Chondrocyte (in vitro differentiated cells): ENCODE data around the gene DHRS12. TPM values are rescaled to one million over a fixed set of nuclear protein-coding genes. Genes with fewer than 3 reads are reported as not detected.

Experiments used
- DNase-seq: peaks from one replicate; pipeline ENCODE4 v3.0.0; 2021; ENCODE audit warnings: mixed read lengths, low spot score
- H3K27ac Mint-ChIP-seq: one replicate; pipeline ENCODE4 v1.8.0; 2021; ENCODE audit warnings: mild to moderate bottlenecking, moderate library complexity, mixed read lengths; ENCODE audit not compliant: unreplicated experiment
- H3K27me3 Mint-ChIP-seq: 2 replicates; pipeline ENCODE4 v1.8.0; 2021; ENCODE audit warnings: low read depth, mixed read lengths
- H3K36me3 Mint-ChIP-seq: 2 replicates; pipeline ENCODE4 v1.8.0; 2021; ENCODE audit warnings: low read depth, mixed read lengths
- H3K4me1 Mint-ChIP-seq: 2 replicates; pipeline ENCODE4 v1.8.0; 2021; ENCODE audit warnings: low read depth, mild to moderate bottlenecking, mixed read lengths
- H3K4me3 Mint-ChIP-seq: one replicate; pipeline ENCODE4 v1.8.0; 2021; ENCODE audit warnings: mild to moderate bottlenecking, moderate library complexity, mixed read lengths; ENCODE audit not compliant: unreplicated experiment
- H3K9me3 Mint-ChIP-seq: 2 replicates; pipeline ENCODE4 v1.8.0; 2021; ENCODE audit warnings: low read depth, mixed read lengths
- CTCF ChIP-seq: fragments of 200-600 bp; sonication (generic); IDR thresholded peaks from 2 replicates; pipeline ENCODE4 v1.5.0; 2021; ENCODE audit warnings: antibody characterized with exemption, mild to moderate bottlenecking, moderate library complexity
- long read RNA-seq: library from polyadenylated mRNA; stranded (forward); transcript quantifications from one replicate; pipeline ENCODE4 v2.0.0, GENCODE V29; 2021
- total RNA-seq: library from RNA; stranded (reverse); gene quantifications from 3 replicates; pipeline ENCODE4 v1.2.1, GENCODE V29; 2021

DHRS12 gene, protein sequence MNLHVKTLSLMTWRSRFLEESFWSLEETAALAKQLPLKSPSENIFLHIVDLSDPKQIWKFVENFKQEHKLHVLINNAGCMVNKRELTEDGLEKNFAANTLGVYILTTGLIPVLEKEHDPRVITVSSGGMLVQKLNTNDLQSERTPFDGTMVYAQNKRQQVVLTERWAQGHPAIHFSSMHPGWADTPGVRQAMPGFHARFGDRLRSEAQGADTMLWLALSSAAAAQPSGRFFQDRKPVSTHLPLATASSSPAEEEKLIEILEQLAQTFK
- 7.6 to 10.6 TPM (median 7.9 TPM) in 3 replicates for total RNA-seq
- long read RNA-seq, partial matches to known transcripts = 5 of 17 reads
- long read RNA-seq, other reads (novel, unspliced or antisense) = 8 of 17 reads

- no peaks in the 10 kb centered on the region for H3K27me3 Mint-ChIP-seq
- H3K9me3 Mint-ChIP-seq = no peaks in the 10 kb centered on the region
- H3K36me3 Mint-ChIP-seq = no peaks in the 10 kb centered on the region
- no peak for DNase-seq
- TF ChIP-seq CTCF = no peak
- peak within 1 kb of the TSS; percentile 82 for H3K4me3 Mint-ChIP-seq
- peaks cover 38% of the 10 kb centered on the region for H3K4me1 Mint-ChIP-seq
- H3K27ac Mint-ChIP-seq = peak within 1 kb of the TSS; percentile 95
Observed at GRCh38 chr13:51803422-51804294, at the start of gene DHRS12. Gene DHRS12 (minus strand): TSS chr13:51804163. CDS start chr13:51799659, 4,504 bp downstream.

DNA sequence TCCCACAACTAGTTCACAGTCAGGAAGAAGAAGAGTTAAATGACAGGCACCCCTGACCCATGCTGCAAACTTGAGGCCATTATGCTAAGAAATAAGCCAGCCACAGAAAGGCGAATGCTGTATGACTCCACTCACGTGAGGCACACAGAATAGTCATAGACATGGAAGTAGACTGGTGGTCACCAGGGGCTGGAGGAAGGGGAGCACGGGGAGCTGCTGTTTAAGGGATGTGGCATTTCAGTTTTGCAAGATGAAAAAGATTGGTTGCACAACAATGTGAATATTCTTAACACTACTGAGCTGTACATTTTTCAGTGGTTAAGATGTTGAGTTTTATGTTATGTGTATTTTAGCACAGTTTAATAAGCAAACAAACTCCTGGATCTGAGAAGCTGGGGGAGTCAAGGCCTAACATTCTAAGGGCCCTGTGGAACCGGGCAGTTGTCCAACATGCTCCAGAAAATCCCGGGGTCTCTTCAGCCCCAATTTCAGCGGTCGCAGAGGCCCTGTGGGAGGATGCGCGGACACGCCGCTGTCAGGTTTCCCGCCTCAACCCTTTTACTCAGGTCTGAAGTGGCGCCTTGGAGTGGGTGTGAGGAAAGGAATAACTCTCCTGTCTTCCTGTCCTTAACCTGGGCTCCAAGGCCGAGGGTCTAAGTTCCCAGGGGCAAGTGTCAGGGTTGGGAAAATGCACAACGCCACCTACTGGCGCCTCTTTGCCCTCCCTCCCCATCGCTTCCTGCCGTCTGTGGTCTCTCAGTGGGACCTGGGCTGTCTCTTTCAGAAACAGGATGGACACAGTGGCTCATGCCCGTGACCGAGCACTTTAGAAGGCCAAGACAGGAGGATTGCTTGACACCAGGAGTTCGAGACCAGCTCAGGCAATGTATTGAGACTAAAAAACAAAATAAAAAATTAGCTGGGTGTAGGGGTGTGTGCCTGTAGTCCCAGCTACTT lies 45.5 kb upstream of the DHRS12 start:
- no peak for DNase-seq
- H3K36me3 Mint-ChIP-seq = no peaks in the 10 kb centered on the region
- peaks cover 23% of the 10 kb centered on the region for H3K4me1 Mint-ChIP-seq
- H3K27ac Mint-ChIP-seq = peak overlapping the region; percentile 66
- H3K27me3 Mint-ChIP-seq = no peaks in the 10 kb centered on the region
- peak; percentile 69 for TF ChIP-seq CTCF
- no peak overlapping the region for H3K4me3 Mint-ChIP-seq
- H3K9me3 Mint-ChIP-seq = no peaks in the 10 kb centered on the region

- DNase-seq = no peak
- Mint-ChIP-seq H3K4me1 (peaks cover 23% of the 10 kb centered on the region), H3K9me3 (no peaks in the 10 kb centered on the region)
Observed at GRCh38 chr13:51848674-51849073, 44.7 kb upstream of the DHRS12 start.

DNA sequence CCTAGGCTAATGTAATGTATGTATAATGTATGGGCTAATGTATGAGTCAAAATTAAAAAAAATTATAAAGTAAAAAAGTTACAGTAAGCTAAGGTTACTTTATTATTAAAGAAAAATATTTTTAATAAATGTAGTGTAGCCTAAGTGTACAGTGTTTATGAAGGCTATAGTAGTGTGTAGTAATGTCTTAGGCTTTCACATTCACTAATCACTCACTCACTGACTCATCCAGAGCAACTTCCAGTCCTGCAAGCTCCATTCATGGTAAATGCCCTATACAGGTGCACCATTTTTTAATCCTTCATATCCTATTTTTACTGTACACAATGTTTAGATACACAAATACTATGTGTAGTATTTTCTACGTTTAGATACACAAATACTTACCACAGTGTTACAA lies 42.8 kb upstream of the DHRS12 start:
- H3K27me3 Mint-ChIP-seq = no peaks in the 10 kb centered on the region
- no peaks in the 10 kb centered on the region for H3K9me3 Mint-ChIP-seq
- H3K36me3 Mint-ChIP-seq = no peaks in the 10 kb centered on the region
- no peak overlapping the region for H3K27ac Mint-ChIP-seq
- no peak overlapping the region for H3K4me3 Mint-ChIP-seq
- H3K4me1 Mint-ChIP-seq = peaks cover 23% of the 10 kb centered on the region
- DNase-seq = no peak
- no peak for TF ChIP-seq CTCF

More at GRCh38 chr13:51848674-51849073, 44.7 kb upstream of the DHRS12 start:
- H3K27me3 Mint-ChIP-seq = no peaks in the 10 kb centered on the region
- TF ChIP-seq CTCF = no peak
- H3K36me3 Mint-ChIP-seq = no peaks in the 10 kb centered on the region
- no peak overlapping the region for H3K4me3 Mint-ChIP-seq
- H3K27ac Mint-ChIP-seq = peak overlapping the region; percentile 66
